ENCODE data around the gene RHEBL1.
A peak's percentile ranks its signal among the peaks of the same experiment; 100 is the strongest.

RHEBL1 gene

DNA sequence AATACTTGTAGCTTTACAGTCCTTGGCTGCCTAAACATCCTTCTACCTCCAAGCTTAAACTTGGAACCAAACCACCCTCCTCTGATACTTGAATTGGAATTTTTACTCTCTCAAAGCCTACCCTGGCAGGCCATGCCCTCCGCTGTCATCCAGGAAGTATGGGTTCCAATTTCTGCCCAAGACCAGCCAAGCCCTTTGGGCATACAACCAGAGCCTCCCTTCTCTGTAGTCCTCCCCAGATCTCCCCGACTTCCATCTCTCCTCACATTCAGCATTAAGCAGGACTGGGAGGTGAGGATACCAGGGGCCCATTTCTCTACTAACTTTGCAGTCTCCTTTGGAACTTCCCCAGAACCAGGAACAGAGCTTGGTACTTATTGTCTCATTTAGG, 25.2 kb upstream of the RHEBL1 start:
- peak overlapping the region in 2 of 3 experiments; percentile 21 to 42 for H3K4me3 Mint-ChIP-seq
- H3K9me3 Mint-ChIP-seq, result no peaks in the 10 kb centered on the region
- H3K4me1 Mint-ChIP-seq, result peaks cover 36% of the 10 kb centered on the region
- TF ChIP-seq, protein P1, sequence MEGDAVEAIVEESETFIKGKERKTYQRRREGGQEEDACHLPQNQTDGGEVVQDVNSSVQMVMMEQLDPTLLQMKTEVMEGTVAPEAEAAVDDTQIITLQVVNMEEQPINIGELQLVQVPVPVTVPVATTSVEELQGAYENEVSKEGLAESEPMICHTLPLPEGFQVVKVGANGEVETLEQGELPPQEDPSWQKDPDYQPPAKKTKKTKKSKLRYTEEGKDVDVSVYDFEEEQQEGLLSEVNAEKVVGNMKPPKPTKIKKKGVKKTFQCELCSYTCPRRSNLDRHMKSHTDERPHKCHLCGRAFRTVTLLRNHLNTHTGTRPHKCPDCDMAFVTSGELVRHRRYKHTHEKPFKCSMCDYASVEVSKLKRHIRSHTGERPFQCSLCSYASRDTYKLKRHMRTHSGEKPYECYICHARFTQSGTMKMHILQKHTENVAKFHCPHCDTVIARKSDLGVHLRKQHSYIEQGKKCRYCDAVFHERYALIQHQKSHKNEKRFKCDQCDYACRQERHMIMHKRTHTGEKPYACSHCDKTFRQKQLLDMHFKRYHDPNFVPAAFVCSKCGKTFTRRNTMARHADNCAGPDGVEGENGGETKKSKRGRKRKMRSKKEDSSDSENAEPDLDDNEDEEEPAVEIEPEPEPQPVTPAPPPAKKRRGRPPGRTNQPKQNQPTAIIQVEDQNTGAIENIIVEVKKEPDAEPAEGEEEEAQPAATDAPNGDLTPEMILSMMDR (IDR thresholded peaks at IDR 0.05; ENCODE audit: unreplicated experiment in 3 of 3), result no peak
- H3K27ac Mint-ChIP-seq, result no peak overlapping the region
- peaks cover 75% of the 10 kb centered on the region for H3K27me3 Mint-ChIP-seq (ENCODE audit: low read depth)
- H3K36me3 Mint-ChIP-seq (ENCODE audit: low read depth), result peaks cover 39% of the 10 kb centered on the region

DNA sequence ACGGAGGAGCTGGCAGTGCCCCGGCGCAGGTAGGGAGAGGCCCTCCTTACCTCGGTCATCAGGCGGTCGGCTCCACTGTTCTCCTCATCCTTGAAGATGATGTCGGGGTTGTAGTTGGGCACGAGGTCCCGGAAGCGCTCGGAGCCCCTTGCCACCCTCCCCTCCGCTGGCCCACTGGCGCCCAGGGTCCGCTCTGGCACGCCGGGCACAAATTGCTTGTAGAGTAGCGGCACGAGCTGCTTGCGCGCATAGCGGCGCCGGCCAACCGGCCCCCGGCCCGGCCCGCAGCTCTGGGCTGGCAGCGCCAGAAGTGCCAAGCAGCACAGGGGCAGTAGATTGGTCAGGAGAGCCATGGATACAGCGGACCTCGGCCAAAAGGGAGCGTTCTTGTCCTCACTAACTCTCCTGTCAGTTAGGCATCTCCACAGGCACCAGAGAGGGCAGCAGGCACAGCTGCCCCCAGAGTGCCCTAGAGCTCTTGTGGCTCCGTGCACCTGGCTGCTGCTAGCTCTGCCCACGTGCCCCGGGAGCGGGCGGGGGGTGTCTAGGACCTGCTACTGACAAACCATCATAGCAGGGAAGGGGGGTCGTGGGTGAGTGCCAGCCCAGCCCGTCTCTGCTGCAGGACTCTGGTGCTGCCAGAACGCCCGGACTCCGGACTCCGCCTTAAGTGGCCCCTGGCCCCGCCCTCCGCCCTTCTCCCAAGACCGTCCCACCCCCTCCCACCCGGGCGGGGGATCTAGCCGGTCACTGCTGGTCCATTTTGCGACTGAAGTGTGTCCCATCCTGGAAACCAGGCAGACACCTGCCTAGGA, 24.6 kb upstream of the RHEBL1 start, which contains the start of gene DHH:
Gene DHH (minus strand): TSS at position 642 of the 815 bp plus-strand sequence. CDS start 289 bp downstream, at position 353.
- Mint-ChIP-seq H3K4me3 (peak within 1 kb of the TSS; percentile 45 to 59 (median 50)), H3K27ac (no peak within 1 kb of the TSS), H3K4me1 (peaks cover 36% of the 10 kb centered on the region)

DNA sequence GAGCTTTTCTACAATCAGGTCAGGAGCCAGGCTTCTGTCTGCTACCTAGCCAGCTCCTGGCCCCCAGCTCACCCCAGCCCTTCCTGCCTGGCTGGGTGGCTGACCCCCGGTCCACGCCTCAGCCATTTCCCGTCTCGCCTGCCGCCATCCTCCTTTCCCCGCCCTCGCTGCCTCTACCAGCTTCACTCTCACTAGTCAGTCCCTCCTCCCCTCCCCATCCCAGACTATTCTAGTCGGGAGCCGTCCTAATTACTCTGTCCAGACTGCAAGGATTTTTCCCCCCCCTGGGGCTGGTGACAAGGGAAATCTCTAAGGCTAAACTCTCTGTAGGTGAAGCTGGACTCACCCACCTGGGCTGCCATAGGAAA, 24.0 kb upstream of the RHEBL1 start:
- Mint-ChIP-seq H3K27ac (no peak overlapping the region), H3K36me3 (ENCODE audit: low read depth) (peaks cover 30% of the 10 kb centered on the region), H3K4me3 (peak overlapping the region; percentile 45 to 59 (median 50)), H3K27me3 (ENCODE audit: low read depth) (peaks cover 87% of the 10 kb centered on the region), H3K4me1 (peaks cover 37% of the 10 kb centered on the region), H3K9me3 (no peaks in the 10 kb centered on the region)
- TF ChIP-seq, protein P1 (IDR thresholded peaks at IDR 0.05; ENCODE audit: unreplicated experiment in 3 of 3), result no peak

More for the DNA sequence above, 24.6 kb upstream of the RHEBL1 start, which contains the start of gene DHH:
- Mint-ChIP-seq H3K36me3 (ENCODE audit: low read depth) (peaks cover 33% of the 10 kb centered on the region), H3K9me3 (no peaks in the 10 kb centered on the region), H3K27me3 (ENCODE audit: low read depth) (peaks cover 81% of the 10 kb centered on the region)
- TF ChIP-seq, protein P1 (IDR thresholded peaks at IDR 0.05; ENCODE audit: unreplicated experiment in 3 of 3), result no peak

DNA sequence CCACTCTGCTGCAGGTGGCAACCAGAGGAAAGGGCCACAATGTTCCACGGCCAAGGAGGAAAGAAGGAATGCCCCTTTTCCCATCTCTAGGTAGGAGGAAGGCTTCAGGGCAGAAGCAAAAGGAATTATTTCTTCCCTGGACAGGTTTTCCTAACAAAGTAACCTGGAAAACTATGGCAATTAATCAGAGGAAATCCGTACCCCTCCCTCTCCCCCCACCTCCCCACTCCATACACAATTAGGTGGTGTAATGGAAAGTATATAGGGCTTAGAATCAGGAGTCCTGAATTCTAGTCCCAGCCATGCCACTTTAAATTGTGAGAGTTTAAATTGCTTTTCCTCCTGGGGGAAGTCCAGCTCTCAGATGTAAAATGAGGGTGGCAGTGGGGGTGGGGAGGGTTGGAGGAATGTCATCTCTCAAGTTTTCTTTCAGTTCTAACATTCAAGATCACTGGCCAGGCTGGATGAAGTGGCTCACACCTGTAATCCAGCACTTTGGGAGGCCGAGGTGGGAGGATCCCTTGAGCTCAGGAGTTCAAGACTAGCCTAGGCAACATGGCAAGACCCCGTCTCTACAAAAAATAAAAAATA, 23.1 kb upstream of the RHEBL1 start:
- peaks cover 45% of the 10 kb centered on the region for H3K4me1 Mint-ChIP-seq

DNA sequence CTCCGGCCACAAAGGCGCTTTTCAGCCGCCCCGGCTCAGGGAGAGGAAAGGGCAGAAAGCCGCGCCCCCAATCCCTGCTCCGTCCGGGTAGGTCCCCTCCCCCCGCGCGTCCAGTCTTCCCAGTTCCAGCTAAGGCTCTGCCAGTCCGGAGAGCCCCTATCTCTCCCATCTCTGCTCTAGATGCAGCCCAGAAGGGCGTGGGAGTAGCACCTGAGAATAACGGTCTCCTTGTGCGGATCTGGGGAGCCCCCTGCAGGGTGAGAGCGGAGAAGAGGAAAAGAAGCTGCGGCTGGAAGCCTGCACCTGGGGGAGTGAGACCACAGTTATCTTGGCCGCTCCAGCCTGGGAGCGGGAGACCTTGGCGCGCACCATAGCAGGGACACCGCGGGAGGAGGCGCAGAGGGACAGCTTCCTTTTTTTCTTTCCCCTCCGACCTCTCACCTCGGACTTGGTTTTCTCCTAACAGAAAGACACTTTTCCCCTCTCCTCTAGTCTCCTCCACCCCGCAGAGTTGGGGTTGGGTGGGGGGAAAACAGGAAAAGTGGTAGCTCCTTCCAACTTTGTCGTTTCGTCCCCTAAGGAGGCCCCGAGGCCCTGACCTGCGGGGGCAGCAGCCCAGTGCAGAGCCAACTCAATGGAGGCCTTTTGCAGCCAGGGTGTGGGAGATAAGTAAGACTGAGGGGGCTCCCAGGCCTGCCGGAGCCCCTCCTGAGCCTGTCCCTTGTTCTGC, 22.5 kb upstream of the RHEBL1 start:
- Mint-ChIP-seq H3K9me3 (no peaks in the 10 kb centered on the region), H3K27me3 (ENCODE audit: low read depth) (peaks cover 96% of the 10 kb centered on the region), H3K36me3 (ENCODE audit: low read depth) (peaks cover 16% of the 10 kb centered on the region), H3K27ac (no peak overlapping the region), H3K4me3 (peak overlapping the region; percentile 71 to 77 (median 73)), H3K4me1 (peaks cover 49% of the 10 kb centered on the region)
- TF ChIP-seq, protein P1 (IDR thresholded peaks at IDR 0.05; ENCODE audit: unreplicated experiment in 3 of 3), result peak; percentile 40 to 53 (median 42)

More for the DNA sequence above, 23.1 kb upstream of the RHEBL1 start:
- peaks cover 95% of the 10 kb centered on the region for H3K27me3 Mint-ChIP-seq (ENCODE audit: low read depth)
- H3K4me3 Mint-ChIP-seq, result peak overlapping the region in 2 of 3 experiments; percentile 71 to 73
- peaks cover 21% of the 10 kb centered on the region for H3K36me3 Mint-ChIP-seq (ENCODE audit: low read depth)
- H3K27ac Mint-ChIP-seq, result no peak overlapping the region
- no peaks in the 10 kb centered on the region for H3K9me3 Mint-ChIP-seq
- TF ChIP-seq, protein P1 (IDR thresholded peaks at IDR 0.05; ENCODE audit: unreplicated experiment in 3 of 3), result no peak

All from nephron (organoid).